Measurements from ENCODE around the gene EAF2. TPM values are rescaled to one million over a fixed set of nuclear protein-coding genes. Genes with fewer than 3 reads are reported as not detected.

EAF2 gene
- total RNA-seq, 8 experiments from 2014 or later: 2.2 to 13.2 (median 6.5) TPM

- Histone ChIP-seq H3K4me1 (replicated peaks in 1 of 2) (no peaks in the 10 kb centered on the region), H3K27ac (no peak overlapping the region), H3K4me3 (no peak overlapping the region)
- no peak for ATAC-seq (replicated peaks in 6 of 8)
- in situ Hi-C loops (cut with MboI; ENCODE audit: low pct_unique_long_range_greater_than_20kb in 2 of 9, low sequenced_read_pairs in 9 of 9, unreplicated experiment in 9 of 9): no loop called here
- 0 to 100% (median 82%) methylated on average over 1 of the region's 1 CpG; no CpG with 5 or more reads in 2 of the 10 experiments for WGBS, 10 experiments
These were observed 43.4 kb downstream of the EAF2 start for GRCh38 chr3:121878411-121878810.

DNA sequence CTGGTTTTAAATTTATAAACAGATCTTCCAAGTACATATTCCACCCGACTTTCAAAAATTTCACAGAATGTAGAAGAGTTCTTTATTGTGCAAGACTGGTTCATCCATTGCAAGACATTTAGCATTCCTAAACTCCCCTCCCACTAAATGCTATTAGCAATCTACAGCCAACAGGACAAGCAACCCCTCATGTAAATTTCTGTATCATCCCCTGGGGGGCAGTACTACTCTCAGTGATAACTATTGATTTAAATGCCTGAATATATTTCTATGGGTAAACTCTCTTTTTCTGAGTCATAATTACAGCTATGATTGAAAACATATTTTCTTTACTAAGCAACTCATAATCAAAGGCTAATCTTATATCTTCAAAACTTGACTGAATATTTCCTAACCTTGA, 48.5 kb downstream of the EAF2 start:
- H3K4me1 ChIP-seq (replicated peaks in 1 of 2): no peaks in the 10 kb centered on the region
- 0 to 50% (median 0%) methylated on average over 1 of the region's 1 CpG; no CpG with 5 or more reads in 1 of the 10 experiments for WGBS, 10 experiments
- peak in 3 of 8 experiments; percentile 81 to 97 (median 90) for ATAC-seq (replicated peaks in 6 of 8)
- in situ Hi-C loops (cut with MboI; ENCODE audit: low pct_unique_long_range_greater_than_20kb in 2 of 9, low sequenced_read_pairs in 9 of 9, unreplicated experiment in 9 of 9): no loop called here
- H3K4me3 ChIP-seq: no peak overlapping the region
- H3K27ac ChIP-seq: no peak overlapping the region

DNA sequence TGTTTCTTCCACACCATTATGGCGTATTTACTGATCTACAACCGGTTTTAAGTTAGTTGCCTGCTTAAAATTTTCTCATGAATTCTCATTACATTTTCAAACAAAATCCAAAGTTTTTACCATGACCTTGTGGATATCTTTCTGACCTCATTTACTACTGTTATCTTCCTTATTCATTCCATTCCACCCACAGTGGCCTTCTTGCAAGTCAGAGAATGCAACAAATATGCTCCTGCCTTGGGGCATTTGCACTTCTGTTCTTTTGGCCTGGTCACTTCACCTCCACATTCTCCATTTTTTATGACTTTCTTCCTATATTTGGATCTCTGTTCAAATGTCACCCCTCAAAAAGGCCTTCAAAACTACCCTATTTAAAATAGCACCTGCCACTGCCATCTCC, 50.4 kb downstream of the EAF2 start:
- H3K27ac ChIP-seq: no peak overlapping the region
- ATAC-seq (replicated peaks in 6 of 8): peak in 1 of 8 experiments; percentile 35
- 61 to 100% (median 94%) methylated on average over 2 of the region's 2 CpGs; no CpG with 5 or more reads in 1 of the 10 experiments for WGBS, 10 experiments
- H3K4me1 ChIP-seq (replicated peaks in 1 of 2): no peaks in the 10 kb centered on the region
- no peak overlapping the region for H3K4me3 ChIP-seq
- in situ Hi-C loops (cut with MboI; ENCODE audit: low pct_unique_long_range_greater_than_20kb in 2 of 9, low sequenced_read_pairs in 9 of 9, unreplicated experiment in 9 of 9): no loop called here

- WGBS, 10 experiments: 0 to 31% (median 4%) methylated on average over 1 to 3 of the region's 3 CpGs; no CpG with 5 or more reads in 3 of the 10 experiments
- in situ Hi-C loops (cut with MboI; ENCODE audit: low pct_unique_long_range_greater_than_20kb in 2 of 9, low sequenced_read_pairs in 9 of 9, unreplicated experiment in 9 of 9): no loop called here
- Histone ChIP-seq H3K27ac (no peak within 1 kb of the TSS), H3K4me1 (replicated peaks in 1 of 2) (no peaks in the 10 kb centered on the region), H3K4me3 (peak within 1 kb of the TSS in 1 of 5 donors; percentile 8)
- peak in 5 of 8 experiments; percentile 21 to 89 (median 67) for ATAC-seq (replicated peaks in 6 of 8)
These were observed 59.4 kb downstream of the EAF2 start, which contains the start of gene SLC15A2 for GRCh38 chr3:121894301-121894990. SLC15A2 (plus strand) TSS chr3:121894401; CDS start chr3:121894477, 76 bp downstream.

DNA sequence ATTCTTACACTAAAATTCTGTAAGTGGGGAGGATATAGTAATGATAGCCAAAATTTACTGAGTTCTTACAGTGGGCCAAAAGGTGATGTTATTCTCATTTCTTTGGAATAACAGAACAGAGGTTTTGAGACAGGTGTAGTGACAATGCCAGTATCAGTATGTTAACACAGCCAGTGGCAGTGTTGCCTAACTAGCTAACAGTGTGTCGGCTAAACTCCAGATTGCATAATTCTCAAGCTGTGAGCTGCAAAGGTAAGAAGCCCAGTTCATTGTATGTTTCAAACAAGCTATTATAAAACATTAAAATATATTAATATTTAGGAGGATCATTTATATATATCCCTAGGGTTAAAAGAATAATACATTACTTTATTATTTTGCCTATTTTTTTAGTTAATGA, 60.1 kb downstream of the EAF2 start:
- Histone ChIP-seq H3K4me3 (no peak overlapping the region), H3K27ac (no peak overlapping the region), H3K4me1 (replicated peaks in 1 of 2) (no peaks in the 10 kb centered on the region)
- WGBS, 10 experiments: 0 to 83% (median 20%) methylated on average over 1 of the region's 1 CpG; no CpG with 5 or more reads in 5 of the 10 experiments
- in situ Hi-C loops (cut with MboI; ENCODE audit: low pct_unique_long_range_greater_than_20kb in 2 of 9, low sequenced_read_pairs in 9 of 9, unreplicated experiment in 9 of 9): no loop called here
- peak in 2 of 8 experiments; percentile 17 to 36 for ATAC-seq (replicated peaks in 6 of 8)

DNA sequence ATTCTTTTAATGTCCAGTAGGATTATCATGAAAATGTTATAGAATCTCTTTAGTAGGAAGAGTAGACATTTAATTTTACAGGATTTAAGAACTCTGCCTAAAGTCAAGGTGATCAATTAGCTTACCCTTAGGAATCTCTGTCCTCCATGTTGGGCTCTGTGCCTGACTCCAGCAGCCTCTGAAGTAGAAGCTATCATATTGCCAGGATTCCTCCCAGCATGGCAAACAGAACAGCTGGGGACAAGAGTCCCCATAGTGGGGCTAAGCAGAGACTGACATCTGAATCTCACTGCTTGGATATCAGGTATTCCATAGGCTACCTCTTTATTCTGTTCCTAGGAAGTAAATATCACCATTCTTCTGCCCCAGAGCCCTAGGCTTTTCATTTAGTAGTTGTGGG, 60.7 kb downstream of the EAF2 start:
- H3K27ac ChIP-seq: no peak overlapping the region
- no peak for ATAC-seq (replicated peaks in 6 of 8)
- no peaks in the 10 kb centered on the region for H3K4me1 ChIP-seq (replicated peaks in 1 of 2)
- H3K4me3 ChIP-seq: no peak overlapping the region
- in situ Hi-C loops (cut with MboI; ENCODE audit: low pct_unique_long_range_greater_than_20kb in 2 of 9, low sequenced_read_pairs in 9 of 9, unreplicated experiment in 9 of 9): no loop called here

GRCh38 chr3:121896823-121897222, 61.8 kb downstream of the EAF2 start:
- no peak for ATAC-seq (replicated peaks in 6 of 8)
- in situ Hi-C loops (cut with MboI; ENCODE audit: low pct_unique_long_range_greater_than_20kb in 2 of 9, low sequenced_read_pairs in 9 of 9, unreplicated experiment in 9 of 9): no loop called here
- Histone ChIP-seq H3K4me3 (no peak overlapping the region), H3K4me1 (replicated peaks in 1 of 2) (no peaks in the 10 kb centered on the region), H3K27ac (no peak overlapping the region)

- in situ Hi-C loops (cut with MboI; ENCODE audit: low pct_unique_long_range_greater_than_20kb in 2 of 9, low sequenced_read_pairs in 9 of 9, unreplicated experiment in 9 of 9): no loop called here
- no peak for ATAC-seq (replicated peaks in 6 of 8)
- 60 to 100% (median 85%) methylated on average over 1 to 3 of the region's 3 CpGs; no CpG with 5 or more reads in 2 of the 10 experiments for WGBS, 10 experiments
- Histone ChIP-seq H3K27ac (no peak overlapping the region), H3K4me3 (no peak overlapping the region), H3K4me1 (replicated peaks in 1 of 2) (no peaks in the 10 kb centered on the region)
These were observed 62.3 kb downstream of the EAF2 start for GRCh38 chr3:121897296-121897695.

DNA sequence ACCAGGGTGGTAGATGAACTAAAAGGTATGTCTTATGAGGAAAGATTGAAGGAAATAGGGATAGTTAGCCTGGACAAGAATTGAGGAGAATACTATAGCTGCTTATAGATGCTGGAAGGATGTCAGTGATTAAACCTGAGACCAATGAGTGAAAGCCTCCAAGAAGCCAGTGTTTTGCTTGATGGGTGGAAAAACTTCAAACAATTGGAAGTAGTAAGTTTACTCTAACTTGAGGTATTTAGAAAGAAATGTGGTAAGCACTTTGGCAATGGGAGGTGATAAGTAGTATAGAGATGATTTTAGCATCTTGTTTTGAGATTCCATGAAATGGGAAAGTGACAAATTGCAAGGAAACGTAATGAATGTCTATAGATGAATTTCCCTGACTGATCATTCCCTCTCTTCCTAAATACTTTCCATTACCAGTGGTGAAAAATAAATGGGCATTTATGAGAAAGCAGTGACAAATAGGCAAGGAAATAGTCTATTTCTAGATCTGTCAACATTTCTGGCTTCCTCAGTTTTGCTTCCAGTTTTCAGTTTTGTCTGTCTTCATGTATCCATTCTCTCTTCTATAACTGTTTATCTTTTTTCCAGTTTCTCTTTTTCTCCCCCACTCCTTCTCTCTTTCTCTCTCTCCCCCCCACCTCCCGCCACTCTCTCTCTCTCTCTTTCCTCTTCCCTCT, 78.4 kb downstream of the EAF2 start:
- no peak for ATAC-seq (replicated peaks in 6 of 8)
- Histone ChIP-seq H3K27ac (no peak overlapping the region), H3K4me1 (replicated peaks in 1 of 2) (no peaks in the 10 kb centered on the region), H3K4me3 (no peak overlapping the region)
- WGBS, 10 experiments: 0 to 60% (median 46%) methylated on average over 1 to 2 of the region's 2 CpGs
- in situ Hi-C loops (cut with MboI; ENCODE audit: low pct_unique_long_range_greater_than_20kb in 2 of 9, low sequenced_read_pairs in 9 of 9, unreplicated experiment in 9 of 9): no loop called here

DNA sequence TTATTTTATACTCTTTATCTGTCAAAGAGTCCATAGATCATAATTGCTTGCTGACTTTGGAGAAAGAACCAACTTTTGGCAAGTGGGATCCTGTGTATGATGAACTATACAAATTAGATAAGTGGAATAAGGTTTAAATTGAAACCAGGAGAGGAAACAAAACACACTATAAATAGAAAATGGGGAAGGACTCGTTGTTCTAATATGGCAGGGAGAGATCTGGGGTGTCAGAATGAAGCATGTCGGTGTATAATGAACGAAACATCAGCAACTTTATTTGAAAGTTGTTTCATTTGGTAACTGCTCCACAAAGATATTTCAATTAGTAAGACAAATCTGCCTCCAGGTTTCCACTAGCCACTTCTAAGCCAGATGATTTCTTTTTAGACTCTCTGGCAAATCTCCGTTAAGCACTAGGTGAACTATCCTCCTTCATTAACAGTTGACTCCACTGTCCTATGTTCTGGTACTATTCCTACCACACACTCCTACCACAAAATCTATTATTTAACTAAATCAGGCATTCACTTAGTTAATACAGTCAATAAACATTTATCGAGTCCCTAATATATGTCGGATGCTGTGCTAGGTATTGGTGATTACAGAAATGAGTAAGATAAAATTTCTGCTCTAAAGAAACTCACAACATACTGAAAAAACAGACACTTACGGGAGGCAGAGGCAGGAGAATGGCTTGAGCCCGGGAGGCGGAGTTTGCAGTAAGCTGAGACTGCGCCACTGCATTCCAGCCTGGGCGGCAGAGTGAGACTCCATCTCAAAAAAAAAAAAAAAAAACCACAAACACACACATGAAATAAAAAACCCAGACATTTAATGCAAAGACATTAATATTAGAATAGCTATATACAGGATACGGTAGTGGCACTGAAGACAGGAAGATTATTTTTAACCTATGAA, 79.3 kb downstream of the EAF2 start:
- peak in 2 of 8 experiments; percentile 59 to 75 for ATAC-seq (replicated peaks in 6 of 8)

GRCh38 chr3:121916189-121916588, 81.2 kb downstream of the EAF2 start:
- ATAC-seq (replicated peaks in 6 of 8): peak in 3 of 8 experiments; percentile 44 to 75 (median 70)
- Histone ChIP-seq H3K27ac (no peak overlapping the region), H3K4me3 (no peak overlapping the region), H3K4me1 (replicated peaks in 1 of 2) (no peaks in the 10 kb centered on the region)
- in situ Hi-C loops (cut with MboI; ENCODE audit: low pct_unique_long_range_greater_than_20kb in 2 of 9, low sequenced_read_pairs in 9 of 9, unreplicated experiment in 9 of 9): no loop called here

More for the DNA sequence above, 79.3 kb downstream of the EAF2 start:
- no peaks in the 10 kb centered on the region for H3K4me1 ChIP-seq (replicated peaks in 1 of 2)
- in situ Hi-C loops (cut with MboI; ENCODE audit: low pct_unique_long_range_greater_than_20kb in 2 of 9, low sequenced_read_pairs in 9 of 9, unreplicated experiment in 9 of 9): no loop called here
- no peak overlapping the region for H3K27ac ChIP-seq
- WGBS, 10 experiments: 25 to 100% (median 78%) methylated on average over 1 to 12 of the region's 12 CpGs
- H3K4me3 ChIP-seq: no peak overlapping the region

DNA sequence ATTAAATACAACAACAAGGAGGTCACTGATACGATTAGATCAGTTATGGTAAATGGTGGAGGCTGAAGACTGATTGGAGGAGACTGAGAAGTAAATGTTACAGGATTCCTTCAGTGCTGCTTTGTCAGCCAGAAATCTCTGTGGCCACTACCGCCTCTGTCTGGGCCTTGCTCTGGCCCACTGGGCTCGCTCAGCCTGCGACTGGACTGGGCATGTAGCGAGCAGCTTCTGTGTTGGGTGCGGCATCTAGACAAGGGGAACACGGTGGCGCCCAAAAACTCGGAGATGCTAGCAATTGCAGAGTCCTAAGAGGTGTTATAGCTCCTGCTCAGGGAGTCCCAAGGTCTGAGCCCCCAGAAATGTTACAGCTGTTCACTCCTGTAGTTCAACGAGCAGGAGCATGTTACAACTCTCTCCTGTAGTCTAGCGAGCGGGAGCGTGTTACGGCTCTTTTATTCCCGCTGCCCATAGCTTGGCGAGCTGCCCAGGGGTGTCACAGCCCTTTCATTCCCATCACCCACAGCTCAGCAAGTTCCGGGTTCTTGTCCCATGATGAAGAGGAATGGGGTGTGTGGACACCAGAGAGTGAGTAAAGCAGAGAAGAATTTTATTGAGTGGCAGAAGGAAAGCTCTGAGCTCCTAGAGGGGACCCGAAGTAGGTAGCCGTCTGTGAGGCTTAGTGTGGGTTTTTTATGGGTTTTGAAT, 83.9 kb downstream of the EAF2 start:
- ATAC-seq (replicated peaks in 6 of 8): no peak
- Histone ChIP-seq H3K4me3 (no peak overlapping the region), H3K27ac (no peak overlapping the region), H3K4me1 (replicated peaks in 1 of 2) (no peaks in the 10 kb centered on the region)
- in situ Hi-C loops (cut with MboI; ENCODE audit: low pct_unique_long_range_greater_than_20kb in 2 of 9, low sequenced_read_pairs in 9 of 9, unreplicated experiment in 9 of 9): no loop called here
- WGBS, 10 experiments: 0 to 100% (median 85%) methylated on average over 1 to 12 of the region's 19 CpGs

Data from motor neuron (in vitro differentiated cells).